GM12878 (cell line): ENCODE results near the gene ETF1. TPM values are rescaled to one million over a fixed set of nuclear protein-coding genes. Genes with fewer than 3 reads are reported as not detected.

ENCODE experiments used
- ATAC-seq: fragments of 200-7000 bp; cut with Tn5 transposase; 3 replicates; pipeline ENCODE4 v1.9.1; 2020; ENCODE audit warnings: mild to moderate bottlenecking, moderate library complexity
- BruUV-seq: library from RNA; stranded (reverse); fragments of 400-500 nt; replicated peaks from 2 replicates; lab custom pipeline; 2021; lab: Mats Ljungman, UMichigan
- CTCF ChIA-PET: fragments of 300-600 bp; sonication (Branson Sonifier 250); formaldehyde crosslinking; extraction: SDS; loops from one replicate; lab custom pipeline; 2021; ENCODE audit warnings: inconsistent platforms; lab: Yijun Ruan, JAX
- POLR2A ChIA-PET: fragments of 350-600 bp; formaldehyde crosslinking; extraction: SDS; loops from one replicate; lab custom pipeline; 2021; ENCODE audit warnings: inconsistent platforms; lab: Charles Lee
- RAD21 ChIA-PET: fragments of 300-600 bp; sonication (Branson Sonifier 250); formaldehyde crosslinking; loops from one replicate; lab custom pipeline; 2023; ENCODE audit warnings: antibody characterized with exemption; ENCODE audit not compliant: unreplicated experiment; lab: Charles Lee
- SMC1A ChIA-PET: fragments of 300-600 bp; sonication (Branson Sonifier 250); formaldehyde crosslinking; loops from one replicate; lab custom pipeline; 2023; ENCODE audit not compliant: unreplicated experiment, uncharacterized antibody; lab: Charles Lee
- DNase-seq: peaks from one replicate; pipeline ENCODE4 v3.0.0-alpha.2; 2011; ENCODE audit warnings: low read depth, low spot score
- FAIRE-seq: peaks from 3 replicates; lab custom pipeline; 2011; peaks lifted over from hg19 to GRCh38; lab: Jason Lieb, UNC
- H2AFZ ChIP-seq: 2 replicates; pipeline ENCODE4 v1.6.0; 2011; ENCODE audit warnings: low read depth, low read length, control low read depth; ENCODE audit not compliant: control insufficient read depth
- H3K27ac ChIP-seq: 2 replicates; pipeline ENCODE4 v1.5.1; 2011; ENCODE audit warnings: control low read depth; ENCODE audit not compliant: control insufficient read depth, insufficient read depth
- H3K27me3 ChIP-seq, 2 experiments: replicated peaks in 1 of 2; 2 replicates each; pipeline versions ENCODE4 v1.6.0 to v1.6.1; 2011; ENCODE audit warnings: low read length in 1 of 2; ENCODE audit not compliant: control insufficient read depth in 2 of 2, insufficient read depth in 2 of 2
- H3K36me3 ChIP-seq, 2 experiments: 2 replicates each; pipeline ENCODE4 v1.5.1; 2011; ENCODE audit warnings: low read length in 1 of 2; ENCODE audit not compliant: control insufficient read depth in 2 of 2, insufficient read depth in 2 of 2
- H3K4me1 ChIP-seq: 2 replicates; pipeline ENCODE4 v1.6.1; 2011; ENCODE audit warnings: mild to moderate bottlenecking, low read length, moderate library complexity, mixed read lengths; ENCODE audit not compliant: control insufficient read depth, insufficient read depth
- H3K4me2 ChIP-seq: 2 replicates; pipeline ENCODE4 v1.6.0; 2011; ENCODE audit warnings: control low read depth; ENCODE audit not compliant: control insufficient read depth, insufficient read depth
- H3K4me3 ChIP-seq: fragments of 200-600 bp; sonication (generic); 2 replicates; pipeline ENCODE4 v1.5.1; 2016
- H3K79me2 ChIP-seq: 2 replicates; pipeline ENCODE4 v1.6.0; 2011; ENCODE audit warnings: low read length; ENCODE audit not compliant: control insufficient read depth, insufficient read depth
- H3K9ac ChIP-seq: 2 replicates; pipeline ENCODE4 v1.8.0; 2011; ENCODE audit warnings: low read length, control low read depth, mixed read lengths; ENCODE audit not compliant: control insufficient read depth, insufficient read depth
- H3K9me3 ChIP-seq: replicated peaks from 3 replicates; pipeline ENCODE4 v1.5.1; 2011; ENCODE audit warnings: mild to moderate bottlenecking, low read length; ENCODE audit not compliant: control insufficient read depth, insufficient read depth
- H4K20me1 ChIP-seq: 2 replicates; pipeline ENCODE4 v1.6.0; 2011; ENCODE audit not compliant: control insufficient read depth, insufficient read depth
- ASH2L ChIP-seq: fragments of 300-600, 200-600 bp; sonication (generic); IDR thresholded peaks from 2 replicates; pipeline ENCODE4 v1.6.1; 2017; ENCODE audit warnings: low read depth, mild to moderate bottlenecking, borderline replicate concordance
- E4F1 ChIP-seq: fragments of 450-650 bp; IDR thresholded peaks from 2 replicates; pipeline ENCODE4 v1.6.1; 2018; ENCODE audit warnings: borderline replicate concordance, mild to moderate bottlenecking; ENCODE audit not compliant: partially characterized antibody
- GABPA ChIP-seq: IDR thresholded peaks from 2 replicates; pipeline ENCODE4 v1.6.1; 2014; ENCODE audit warnings: antibody characterized with exemption, low read depth, mild to moderate bottlenecking, inconsistent platforms
- KLF5 ChIP-seq: fragments of 450-650 bp; IDR thresholded peaks from 2 replicates; pipeline ENCODE4 v1.6.1; 2014; ENCODE audit warnings: mild to moderate bottlenecking; ENCODE audit not compliant: partially characterized antibody
- NBN ChIP-seq: fragments of 450-650 bp; IDR thresholded peaks from 2 replicates; pipeline ENCODE4 v1.6.1; 2016
- NFIC ChIP-seq: IDR thresholded peaks from 2 replicates; pipeline ENCODE4 v1.6.1; 2012; ENCODE audit warnings: low read depth, mild to moderate bottlenecking, inconsistent platforms, low read length, moderate library complexity
- NFYB ChIP-seq: IDR thresholded peaks from 2 replicates; pipeline ENCODE4 v1.6.1; 2011; ENCODE audit warnings: low read depth, mild to moderate bottlenecking, low read length, improper control_type of control experiment, moderate library complexity; ENCODE audit not compliant: insufficient read depth
- SUPT20H ChIP-seq: IDR thresholded peaks from 2 replicates; pipeline ENCODE4 v1.6.1; 2011; ENCODE audit warnings: low read depth, mild to moderate bottlenecking, low read length, moderate library complexity, borderline replicate concordance; ENCODE audit not compliant: control insufficient read depth
- ZNF592 ChIP-seq: fragments of 450-650 bp; IDR thresholded peaks from 2 replicates; pipeline ENCODE4 v1.6.1; 2017; ENCODE audit warnings: mild to moderate bottlenecking, moderate library complexity
- ZSCAN29 ChIP-seq: fragments of 450-650 bp; IDR thresholded peaks from 2 replicates; pipeline ENCODE4 v1.6.1; 2017; ENCODE audit warnings: mild to moderate bottlenecking, moderate library complexity
- WGBS: methylation state at CpG from one replicate; pipeline ENCODE4 v1.1.6; 2016; ENCODE audit warnings: low lambda C conversion rate; ENCODE audit not compliant: insufficient replicate concordance, insufficient coverage; ENCODE audit errors: missing lambda C conversion rate; 5-methylcytosine and 5-hydroxymethylcytosine counted together
- in situ Hi-C: fragments of 300-500 bp; cut with MboI; formaldehyde crosslinking; loops from 9 replicates; pipeline ENCODE4 v1.14.3; 2018; ENCODE audit warnings: mixed read lengths
- intact Hi-C: fragments of 100-400 bp; cut with micrococcal nuclease; formaldehyde crosslinking; loops from one replicate; pipeline ENCODE4 v1.14.2; 2022; ENCODE audit not compliant: unreplicated experiment
- polyA plus RNA-seq, 11 experiments: library from polyadenylated mRNA; depleted of rRNA in 4 of 11; unstranded in 6 of 11; stranded (reverse) in 5 of 11; fragments of >200 nt; fragmentation: Nextera tagmentation in 4 of 11; fragmentation: Illumina TruSeq in 1 of 11; extraction: Ambion mirVana in 4 of 11; extraction: Trizol in 1 of 11; gene quantifications; 1 replicate in 1 of 11; 2 replicates in 10 of 11; pipeline versions ENCODE4 v1.2.1 to v1.2.3, GENCODE V29; 2011 to 2016; ENCODE audit warnings: inconsistent platforms in 2 of 11, missing spikeins in 2 of 11, low read depth in 1 of 11
- total RNA-seq, 4 experiments: library from RNA; depleted of rRNA in 3 of 4; stranded (reverse); fragments of >200 nt in 3 of 4; fragmentation: Illumina TruSeq in 1 of 4; extraction: Trizol in 1 of 4; gene quantifications; 2 replicates each; pipeline versions ENCODE4 v1.2.1 to v1.2.3, GENCODE V29; 2013 to 2021
- TF ChIP-seq, protein P1 (sequence below): fragments of 450-650 bp; IDR thresholded peaks from 2 replicates; pipeline ENCODE4 v1.6.1; 2016; ENCODE audit warnings: mild to moderate bottlenecking, moderate library complexity, borderline replicate concordance

ETF1 gene
- total and polyA plus RNA-seq, 10 of the 15 experiments (the other 5 are each of a cell fraction or from before 2014, with no cell fraction given) = 29.8 to 145 (median 108) TPM

DNA sequence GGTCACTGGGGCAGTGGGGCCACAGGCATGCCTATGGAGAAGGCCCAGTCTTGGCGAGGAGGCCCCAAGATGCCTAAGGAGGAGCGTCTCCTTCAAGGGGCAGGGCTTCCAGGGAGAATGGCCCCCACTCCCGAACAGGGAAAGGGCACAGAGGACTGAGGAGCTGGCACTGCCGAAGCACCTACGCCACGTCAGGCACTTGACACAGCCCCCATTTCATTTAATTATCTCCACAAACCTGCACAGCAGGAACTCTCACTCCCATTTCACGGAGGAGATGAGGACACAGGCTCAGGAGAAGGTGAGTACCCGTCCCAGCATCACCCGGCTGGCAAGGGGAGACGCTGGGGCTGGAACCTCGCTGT is 51.8 kb downstream of the ETF1 start:
- Histone ChIP-seq H3K4me2 (peak overlapping the region; percentile 93), H2AFZ (no peak overlapping the region), H3K4me1 (peaks cover 7% of the 10 kb centered on the region; the same call in 1 of the 2 replicates), H3K9me3 (no peaks in the 10 kb centered on the region), H3K36me3 (no peaks in the 10 kb centered on the region), H4K20me1 (no peaks in the 10 kb centered on the region)
- POLR2A ChIA-PET = no interaction called here
- DNase-seq = no peak
- no TSS peak for BruUV-seq
- CTCF ChIA-PET = no interaction called here
- TF ChIP-seq E4F1 (no peak), ASH2L (no peak), GABPA (no peak), ZSCAN29 (no peak), ZNF592 (no peak), KLF5 (no peak), SUPT20H (no peak), NBN (no peak), NFIC (no peak), NFYB (no peak)
- TF ChIP-seq, protein P1, sequence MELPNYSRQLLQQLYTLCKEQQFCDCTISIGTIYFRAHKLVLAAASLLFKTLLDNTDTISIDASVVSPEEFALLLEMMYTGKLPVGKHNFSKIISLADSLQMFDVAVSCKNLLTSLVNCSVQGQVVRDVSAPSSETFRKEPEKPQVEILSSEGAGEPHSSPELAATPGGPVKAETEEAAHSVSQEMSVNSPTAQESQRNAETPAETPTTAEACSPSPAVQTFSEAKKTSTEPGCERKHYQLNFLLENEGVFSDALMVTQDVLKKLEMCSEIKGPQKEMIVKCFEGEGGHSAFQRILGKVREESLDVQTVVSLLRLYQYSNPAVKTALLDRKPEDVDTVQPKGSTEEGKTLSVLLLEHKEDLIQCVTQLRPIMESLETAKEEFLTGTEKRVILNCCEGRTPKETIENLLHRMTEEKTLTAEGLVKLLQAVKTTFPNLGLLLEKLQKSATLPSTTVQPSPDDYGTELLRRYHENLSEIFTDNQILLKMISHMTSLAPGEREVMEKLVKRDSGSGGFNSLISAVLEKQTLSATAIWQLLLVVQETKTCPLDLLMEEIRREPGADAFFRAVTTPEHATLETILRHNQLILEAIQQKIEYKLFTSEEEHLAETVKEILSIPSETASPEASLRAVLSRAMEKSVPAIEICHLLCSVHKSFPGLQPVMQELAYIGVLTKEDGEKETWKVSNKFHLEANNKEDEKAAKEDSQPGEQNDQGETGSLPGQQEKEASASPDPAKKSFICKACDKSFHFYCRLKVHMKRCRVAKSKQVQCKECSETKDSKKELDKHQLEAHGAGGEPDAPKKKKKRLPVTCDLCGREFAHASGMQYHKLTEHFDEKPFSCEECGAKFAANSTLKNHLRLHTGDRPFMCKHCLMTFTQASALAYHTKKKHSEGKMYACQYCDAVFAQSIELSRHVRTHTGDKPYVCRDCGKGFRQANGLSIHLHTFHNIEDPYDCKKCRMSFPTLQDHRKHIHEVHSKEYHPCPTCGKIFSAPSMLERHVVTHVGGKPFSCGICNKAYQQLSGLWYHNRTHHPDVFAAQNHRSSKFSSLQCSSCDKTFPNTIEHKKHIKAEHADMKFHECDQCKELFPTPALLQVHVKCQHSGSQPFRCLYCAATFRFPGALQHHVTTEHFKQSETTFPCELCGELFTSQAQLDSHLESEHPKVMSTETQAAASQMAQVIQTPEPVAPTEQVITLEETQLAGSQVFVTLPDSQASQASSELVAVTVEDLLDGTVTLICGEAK = no peak
- TF ChIP-seq, all 136 proteins: peak for 0
- H3K27ac ChIP-seq = no peak overlapping the region
- no peaks in the 10 kb centered on the region for H3K79me2 ChIP-seq
- H3K4me3 ChIP-seq = peak overlapping the region; percentile 60; the same call in 1 of the 2 replicates
- ATAC-seq (no peak), FAIRE-seq (no peak)
- H3K9ac ChIP-seq = no peak overlapping the region
- WGBS = 44% methylated on average over 11 of the region's 11 CpGs
- intact Hi-C loops = no loop called here
- SMC1A ChIA-PET = no interaction called here
- RAD21 ChIA-PET = no interaction called here
- in situ Hi-C loops = no loop called here
- peaks cover 3 to 9% of the 10 kb centered on the region in 2 experiments; a peak in 3 of 4 replicates for H3K27me3 ChIP-seq
